ENCODE results near the gene ZNF48.
"Not testable (repeated sequence)": the region's sequence is repeated elsewhere in the genome, so short reads cannot be mapped to it uniquely, and the experiment has no call there.

ZNF48 gene

GRCh38 chr16:30381291-30382041 is 13.8 kb upstream of the ZNF48 start:
- H3K9me3 ChIP-seq (ENCODE audit: severe bottlenecking): no peaks in the 10 kb centered on the region
- H3K27me3 ChIP-seq (ENCODE audit: insufficient read depth, low read depth, severe bottlenecking): no peaks in the 10 kb centered on the region
- DNase-seq: no peak
- peaks cover 4% of the 10 kb centered on the region for H3K36me3 ChIP-seq
- no peak for TF ChIP-seq CTCF (IDR thresholded peaks at IDR 0.05; ENCODE audit: low read depth, low read length)
- no peak overlapping the region for H3K27ac ChIP-seq
- H3K4me3 ChIP-seq (ENCODE audit: low read depth, low read length): no peak overlapping the region

GRCh38 chr16:30382111-30382881 is 12.9 kb upstream of the ZNF48 start, which contains the start of gene SEPTIN1:
Gene SEPTIN1 (minus strand): TSS chr16:30382561. CDS start chr16:30382542, 19 bp downstream.
- H3K36me3 ChIP-seq: peaks cover 4% of the 10 kb centered on the region
- no peak for TF ChIP-seq CTCF (IDR thresholded peaks at IDR 0.05; ENCODE audit: low read depth, low read length)
- no peak within 1 kb of the TSS for H3K27ac ChIP-seq
- DNase-seq: no peak
- no peak within 1 kb of the TSS for H3K4me3 ChIP-seq (ENCODE audit: low read depth, low read length)
- no peaks in the 10 kb centered on the region for H3K9me3 ChIP-seq (ENCODE audit: severe bottlenecking)
- H3K27me3 ChIP-seq (ENCODE audit: insufficient read depth, low read depth, severe bottlenecking): no peaks in the 10 kb centered on the region

GRCh38 chr16:30383521-30383920 is 11.7 kb upstream of the ZNF48 start:
- Histone ChIP-seq H3K27ac (no peak overlapping the region), H3K36me3 (peaks cover 4% of the 10 kb centered on the region), H3K9me3 (ENCODE audit: severe bottlenecking) (no peaks in the 10 kb centered on the region), H3K4me3 (ENCODE audit: low read depth, low read length) (no peak overlapping the region), H3K27me3 (ENCODE audit: insufficient read depth, low read depth, severe bottlenecking) (no peaks in the 10 kb centered on the region)
- DNase-seq: no peak
- no peak for TF ChIP-seq CTCF (IDR thresholded peaks at IDR 0.05; ENCODE audit: low read depth, low read length)

- TF ChIP-seq CTCF (IDR thresholded peaks at IDR 0.05; ENCODE audit: low read depth, low read length): no peak
- no peak for DNase-seq
- H3K4me3 ChIP-seq (ENCODE audit: low read depth, low read length): peak overlapping the region; percentile 74
Observed at GRCh38 chr16:30394592-30395154, 547 bp upstream of the ZNF48 start.

GRCh38 chr16:30395992-30396585 is 869 bp downstream of the ZNF48 start:
- Histone ChIP-seq H3K27me3 (ENCODE audit: insufficient read depth, low read depth, severe bottlenecking) (no peaks in the 10 kb centered on the region), H3K4me3 (ENCODE audit: low read depth, low read length) (peak overlapping the region; percentile 74), H3K36me3 (peaks cover 29% of the 10 kb centered on the region), H3K9me3 (ENCODE audit: severe bottlenecking) (no peaks in the 10 kb centered on the region), H3K27ac (peak overlapping the region; percentile 98)
- DNase-seq: no peak
- TF ChIP-seq CTCF (IDR thresholded peaks at IDR 0.05; ENCODE audit: low read depth, low read length): no peak

More at GRCh38 chr16:30394592-30395154, 547 bp upstream of the ZNF48 start:
- Histone ChIP-seq H3K9me3 (ENCODE audit: severe bottlenecking) (no peaks in the 10 kb centered on the region), H3K27me3 (ENCODE audit: insufficient read depth, low read depth, severe bottlenecking) (no peaks in the 10 kb centered on the region), H3K36me3 (peaks cover 29% of the 10 kb centered on the region), H3K27ac (peak overlapping the region; percentile 98)

GRCh38 chr16:30396627-30397026 is 1.4 kb downstream of the ZNF48 start:
- Histone ChIP-seq H3K27ac (0 out of 2 replicates have a peak overlapping the region, but pooled peaks have one; percentile 8), H3K4me3 (ENCODE audit: low read depth, low read length) (peak overlapping the region; percentile 74)

More at GRCh38 chr16:30396627-30397026, 1.4 kb downstream of the ZNF48 start:
- not testable (repeated sequence) for H3K9me3 ChIP-seq (ENCODE audit: severe bottlenecking); H3K27me3 ChIP-seq (ENCODE audit: insufficient read depth, low read depth, severe bottlenecking); DNase-seq
- H3K36me3 ChIP-seq: peaks cover 29% of the 10 kb centered on the region
